PFSK-1 (cell line): Measurements from ENCODE around the gene HELZ.

ENCODE experiments used
- FOXP2 ChIP-seq: optimal IDR thresholded peaks from 2 replicates; pipeline ENCODE3; 2011; ENCODE audit warnings: borderline replicate concordance, control low read depth, inconsistent platforms; ENCODE audit not compliant: insufficient read depth; ENCODE audit errors: extremely low read length, extremely low read depth
- POLR2AphosphoS5 ChIP-seq: IDR thresholded peaks from 2 replicates; pipeline ENCODE4 v1.6.1; 2012; ENCODE audit warnings: low read depth, mild to moderate bottlenecking, control low read depth, low read length, moderate library complexity
- SIN3A ChIP-seq: IDR thresholded peaks from 2 replicates; pipeline ENCODE4 v1.6.1; 2012; ENCODE audit warnings: mild to moderate bottlenecking, low read length, moderate library complexity, borderline replicate concordance; ENCODE audit not compliant: insufficient read depth
- TAF1 ChIP-seq: IDR thresholded peaks from 2 replicates; pipeline ENCODE4 v1.6.1; 2012; ENCODE audit warnings: low read length, control low read depth, borderline replicate concordance; ENCODE audit not compliant: insufficient read depth
- TF ChIP-seq, protein P1 (sequence below), 2 experiments: IDR thresholded peaks; 2 replicates each; pipeline versions ENCODE4 v1.6.1 to v1.8.0; 2011 to 2012; ENCODE audit warnings: low read depth in 2 of 2, low read length in 2 of 2, control low read depth in 1 of 2, inconsistent platforms in 1 of 2, mild to moderate bottlenecking in 1 of 2, moderate library complexity in 1 of 2; ENCODE audit not compliant: insufficient read depth in 1 of 2

HELZ gene

DNA sequence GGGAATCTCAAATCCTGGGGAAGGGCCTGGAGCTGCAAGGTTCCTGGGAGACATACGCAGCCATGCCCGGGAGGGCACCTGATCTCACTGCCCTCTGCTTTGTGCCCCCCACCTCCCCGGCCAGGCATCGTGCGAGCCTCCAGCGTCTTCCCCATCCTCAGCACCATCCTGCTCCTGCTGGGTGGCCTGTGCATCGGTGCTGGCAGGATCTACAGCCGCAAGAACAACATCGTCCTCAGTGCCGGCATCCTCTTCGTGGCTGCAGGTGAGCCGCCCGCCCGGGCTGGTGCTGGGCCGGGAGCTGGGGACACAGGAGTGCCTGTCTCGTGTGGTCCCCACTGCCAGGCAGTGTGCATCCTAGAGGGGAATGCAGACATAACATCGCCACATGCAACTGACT is 220.3 kb downstream of the HELZ start:
- TF ChIP-seq FOXP2: no peak
- TF ChIP-seq, protein P1, sequence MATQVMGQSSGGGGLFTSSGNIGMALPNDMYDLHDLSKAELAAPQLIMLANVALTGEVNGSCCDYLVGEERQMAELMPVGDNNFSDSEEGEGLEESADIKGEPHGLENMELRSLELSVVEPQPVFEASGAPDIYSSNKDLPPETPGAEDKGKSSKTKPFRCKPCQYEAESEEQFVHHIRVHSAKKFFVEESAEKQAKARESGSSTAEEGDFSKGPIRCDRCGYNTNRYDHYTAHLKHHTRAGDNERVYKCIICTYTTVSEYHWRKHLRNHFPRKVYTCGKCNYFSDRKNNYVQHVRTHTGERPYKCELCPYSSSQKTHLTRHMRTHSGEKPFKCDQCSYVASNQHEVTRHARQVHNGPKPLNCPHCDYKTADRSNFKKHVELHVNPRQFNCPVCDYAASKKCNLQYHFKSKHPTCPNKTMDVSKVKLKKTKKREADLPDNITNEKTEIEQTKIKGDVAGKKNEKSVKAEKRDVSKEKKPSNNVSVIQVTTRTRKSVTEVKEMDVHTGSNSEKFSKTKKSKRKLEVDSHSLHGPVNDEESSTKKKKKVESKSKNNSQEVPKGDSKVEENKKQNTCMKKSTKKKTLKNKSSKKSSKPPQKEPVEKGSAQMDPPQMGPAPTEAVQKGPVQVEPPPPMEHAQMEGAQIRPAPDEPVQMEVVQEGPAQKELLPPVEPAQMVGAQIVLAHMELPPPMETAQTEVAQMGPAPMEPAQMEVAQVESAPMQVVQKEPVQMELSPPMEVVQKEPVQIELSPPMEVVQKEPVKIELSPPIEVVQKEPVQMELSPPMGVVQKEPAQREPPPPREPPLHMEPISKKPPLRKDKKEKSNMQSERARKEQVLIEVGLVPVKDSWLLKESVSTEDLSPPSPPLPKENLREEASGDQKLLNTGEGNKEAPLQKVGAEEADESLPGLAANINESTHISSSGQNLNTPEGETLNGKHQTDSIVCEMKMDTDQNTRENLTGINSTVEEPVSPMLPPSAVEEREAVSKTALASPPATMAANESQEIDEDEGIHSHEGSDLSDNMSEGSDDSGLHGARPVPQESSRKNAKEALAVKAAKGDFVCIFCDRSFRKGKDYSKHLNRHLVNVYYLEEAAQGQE (IDR thresholded peaks at IDR 0.05; ENCODE audit: insufficient read depth in 1 of 2, low read depth in 2 of 2, low read length in 2 of 2): no peak
- TF ChIP-seq POLR2AphosphoS5: no peak
- no peak for TF ChIP-seq SIN3A
- no peak for TF ChIP-seq TAF1

DNA sequence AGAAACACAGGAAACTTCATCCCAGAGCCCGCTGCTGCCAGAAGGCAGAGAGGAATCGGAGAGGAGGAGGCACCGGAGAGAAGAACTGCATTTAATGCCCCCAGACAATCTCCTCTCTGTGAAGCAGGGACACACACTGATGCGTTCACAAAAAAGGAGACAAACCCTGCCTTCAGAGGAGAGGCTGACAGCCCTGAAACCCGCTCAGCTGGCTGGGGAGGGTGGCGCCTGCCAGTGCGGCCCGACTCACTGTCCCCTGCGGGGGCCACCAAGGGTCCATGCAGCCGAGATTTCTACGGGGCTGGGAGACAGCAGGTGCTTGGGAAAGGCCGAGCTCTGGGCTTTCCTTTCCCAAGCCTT is 222.6 kb downstream of the HELZ start:
- TF ChIP-seq TAF1 (no peak), POLR2AphosphoS5 (no peak), SIN3A (no peak), FOXP2 (no peak)
- TF ChIP-seq, protein P1 (IDR thresholded peaks at IDR 0.05; ENCODE audit: insufficient read depth in 1 of 2, low read depth in 2 of 2, low read length in 2 of 2): no peak

DNA sequence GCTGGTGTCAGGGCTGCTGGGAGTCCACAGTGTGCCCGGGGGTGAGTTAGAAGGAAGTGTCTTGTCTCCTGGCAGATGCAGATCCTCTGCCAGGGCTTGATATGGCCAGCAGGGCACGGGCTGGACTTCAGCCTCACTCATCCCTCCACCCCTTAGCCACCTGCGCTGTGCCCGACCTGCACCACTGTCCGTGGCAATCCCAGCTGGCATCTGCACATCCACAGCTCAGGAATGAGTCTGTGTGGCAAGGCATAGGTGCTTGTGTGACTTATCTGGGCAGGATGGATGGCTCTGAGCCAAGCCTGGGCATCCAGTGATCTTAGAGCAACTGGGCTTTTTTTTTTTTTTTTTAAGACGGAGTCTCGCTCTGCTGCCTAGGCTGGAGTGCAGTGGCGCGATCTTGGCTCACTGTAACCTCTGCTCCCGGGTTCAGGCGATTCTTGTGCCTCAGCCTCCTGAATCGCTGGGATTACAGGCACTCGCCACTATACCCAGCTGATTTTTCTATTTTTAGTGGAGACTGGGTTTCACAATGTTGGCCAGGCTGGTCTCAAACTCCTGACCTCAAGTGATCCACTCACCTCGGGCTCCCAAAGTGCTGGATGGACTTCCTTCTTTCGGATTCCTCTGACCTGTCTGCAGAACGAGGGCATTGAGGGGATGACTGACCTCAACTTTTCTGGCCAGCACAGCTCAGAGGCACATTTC is 223.1 kb downstream of the HELZ start:
- TF ChIP-seq TAF1 (no peak), SIN3A (no peak), POLR2AphosphoS5 (no peak), FOXP2 (no peak)
- TF ChIP-seq, protein P1 (IDR thresholded peaks at IDR 0.05; ENCODE audit: insufficient read depth in 1 of 2, low read depth in 2 of 2, low read length in 2 of 2): no peak

DNA sequence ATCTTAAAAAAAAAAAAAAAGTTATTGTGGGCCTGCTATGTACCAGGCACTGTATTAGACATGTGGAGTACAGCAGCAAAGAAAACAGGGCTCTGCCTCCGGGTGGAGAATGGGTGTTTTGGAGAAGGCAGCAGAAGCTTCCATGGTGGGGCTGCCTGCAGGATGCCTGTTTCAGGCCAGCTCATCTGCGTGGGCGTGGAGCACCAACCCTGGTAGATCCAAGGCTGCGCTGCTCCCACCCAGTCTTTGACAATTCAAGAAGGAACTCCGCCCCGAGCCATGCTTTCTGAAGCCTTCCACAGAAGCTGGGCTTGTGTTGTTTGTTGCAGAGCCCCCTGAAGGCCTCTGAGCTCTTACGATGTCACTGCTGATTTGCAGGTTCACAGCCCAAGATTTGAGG is 223.8 kb downstream of the HELZ start:
- TF ChIP-seq POLR2AphosphoS5 (no peak), FOXP2 (no peak), TAF1 (no peak), SIN3A (no peak)
- TF ChIP-seq, protein P1 (IDR thresholded peaks at IDR 0.05; ENCODE audit: insufficient read depth in 1 of 2, low read depth in 2 of 2, low read length in 2 of 2): no peak
